GM21717 (cell line): ENCODE data around the gene FAM124A.

Experiments used
- ATAC-seq: cut with Tn5 transposase; IDR thresholded peaks from one replicate; pipeline ENCODE4 v1.9.1; 2021; ENCODE audit warnings: mild to moderate bottlenecking, moderate library complexity; ENCODE audit not compliant: unreplicated experiment

Gene FAM124A

GRCh38 chr13:51330791-51331190 lies 108.6 kb downstream of the FAM124A start:
- no peak for ATAC-seq

GRCh38 chr13:51331354-51331861 lies 109.2 kb downstream of the FAM124A start:
- peak; percentile 68 for ATAC-seq

GRCh38 chr13:51332566-51333361 lies 110.6 kb downstream of the FAM124A start:
- ATAC-seq: no peak

GRCh38 chr13:51333421-51333820 lies 111.2 kb downstream of the FAM124A start:
- ATAC-seq: no peak

- ATAC-seq: no peak
These were observed 111.6 kb downstream of the FAM124A start for GRCh38 chr13:51333826-51334225.
